Suppressor macrophage (primary cell): Measurements from ENCODE around the gene SPN.
"Not testable (repeated sequence)": the region's sequence is repeated elsewhere in the genome, so short reads cannot be mapped to it uniquely, and the experiment has no call there.

Source experiments
- DNase-seq, 4 experiments: peaks; one replicate each; pipeline ENCODE4 v3.0.0-alpha.2; 2020 to 2022

SPN gene

GRCh38 chr16:29707160-29707559, 44.1 kb downstream of the SPN start:
- not testable (repeated sequence) for DNase-seq

GRCh38 chr16:29708917-29709600, 46.0 kb downstream of the SPN start:
- DNase-seq, result no peak

GRCh38 chr16:29709657-29710056, 46.6 kb downstream of the SPN start:
- DNase-seq, result not testable (repeated sequence)

GRCh38 chr16:29710227-29711219, 47.5 kb downstream of the SPN start:
- peak; percentile 63 to 82 (median 70) for DNase-seq

GRCh38 chr16:29712809-29713208, 49.8 kb downstream of the SPN start:
- no peak for DNase-seq

GRCh38 chr16:29714396-29714795, 51.3 kb downstream of the SPN start:
- no peak for DNase-seq

GRCh38 chr16:29714972-29715371, 51.9 kb downstream of the SPN start:
- no peak for DNase-seq

GRCh38 chr16:29717113-29717512, 54.1 kb downstream of the SPN start:
- no peak for DNase-seq

GRCh38 chr16:29719063-29719462, 56.0 kb downstream of the SPN start:
- no peak for DNase-seq
